Body of pancreas (tissue), 4 donors: ENCODE data around the gene EYA4.

Experiments
- POLR2A ChIP-seq, 3 donors: fragments of 450-650 bp; IDR thresholded peaks; one replicate each; pipeline ENCODE4 v1.6.1; 2016; ENCODE audit warnings: antibody characterized with exemption in 3 of 3, mild to moderate bottlenecking in 2 of 3
- TF ChIP-seq, protein P1 (sequence below), 7 experiments: fragments of 450-650 bp in 4 of 7; fragments of 200-600 bp in 3 of 7; sonication (generic) in 3 of 7; IDR thresholded peaks; one replicate each; pipeline ENCODE4 v1.5.1; 2016 to 2019; ENCODE audit warnings: antibody characterized with exemption in 7 of 7

DNA sequence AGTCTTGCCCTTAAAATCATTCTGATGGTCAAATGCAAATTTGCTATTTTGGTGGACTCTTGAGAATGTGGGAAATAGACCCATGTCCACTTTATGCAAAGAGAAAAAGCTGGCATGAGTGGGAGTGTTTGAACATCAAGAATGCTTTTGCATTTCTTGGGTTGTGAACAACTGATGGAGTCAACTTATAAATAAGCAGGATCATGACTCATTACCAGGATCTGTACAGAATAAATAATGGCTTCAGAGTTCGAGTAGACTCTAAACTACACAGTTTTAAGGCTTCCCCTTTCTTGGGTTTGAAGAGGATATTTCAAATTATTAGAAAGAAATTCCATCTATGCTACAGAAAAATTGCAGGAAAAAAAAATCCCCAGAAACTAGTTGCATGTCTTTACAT lies 195.5 kb downstream of the EYA4 start:
- TF ChIP-seq, protein P1, sequence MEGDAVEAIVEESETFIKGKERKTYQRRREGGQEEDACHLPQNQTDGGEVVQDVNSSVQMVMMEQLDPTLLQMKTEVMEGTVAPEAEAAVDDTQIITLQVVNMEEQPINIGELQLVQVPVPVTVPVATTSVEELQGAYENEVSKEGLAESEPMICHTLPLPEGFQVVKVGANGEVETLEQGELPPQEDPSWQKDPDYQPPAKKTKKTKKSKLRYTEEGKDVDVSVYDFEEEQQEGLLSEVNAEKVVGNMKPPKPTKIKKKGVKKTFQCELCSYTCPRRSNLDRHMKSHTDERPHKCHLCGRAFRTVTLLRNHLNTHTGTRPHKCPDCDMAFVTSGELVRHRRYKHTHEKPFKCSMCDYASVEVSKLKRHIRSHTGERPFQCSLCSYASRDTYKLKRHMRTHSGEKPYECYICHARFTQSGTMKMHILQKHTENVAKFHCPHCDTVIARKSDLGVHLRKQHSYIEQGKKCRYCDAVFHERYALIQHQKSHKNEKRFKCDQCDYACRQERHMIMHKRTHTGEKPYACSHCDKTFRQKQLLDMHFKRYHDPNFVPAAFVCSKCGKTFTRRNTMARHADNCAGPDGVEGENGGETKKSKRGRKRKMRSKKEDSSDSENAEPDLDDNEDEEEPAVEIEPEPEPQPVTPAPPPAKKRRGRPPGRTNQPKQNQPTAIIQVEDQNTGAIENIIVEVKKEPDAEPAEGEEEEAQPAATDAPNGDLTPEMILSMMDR (IDR thresholded peaks at IDR 0.05), result no peak
- TF ChIP-seq POLR2A (IDR thresholded peaks at IDR 0.05), result no peak
